Liver (tissue), 3 donors: ENCODE data around the gene GATA6.
"Not testable (repeated sequence)": the region's sequence is repeated elsewhere in the genome, so short reads cannot be mapped to it uniquely, and the experiment has no call there.

Experiments used
- GABPA ChIP-seq, 2 donors: IDR thresholded peaks in 1 of 2; conservative IDR thresholded peaks in 1 of 2; 2 replicates each; pipeline ENCODE4 v1.6.1; 2016; ENCODE audit warnings: antibody characterized with exemption in 2 of 2, mild to moderate bottlenecking in 1 of 2, moderate library complexity in 1 of 2
- HNF4A ChIP-seq, 2 donors: conservative IDR thresholded peaks; 2 replicates each; pipeline ENCODE4 v1.6.1; 2016; ENCODE audit warnings: antibody characterized with exemption in 2 of 2, mild to moderate bottlenecking in 2 of 2
- JUND ChIP-seq, 2 donors: IDR thresholded peaks; 2 replicates each; pipeline ENCODE4 v1.6.1; 2016; ENCODE audit warnings: antibody characterized with exemption in 2 of 2
- MAX ChIP-seq: IDR thresholded peaks from 2 replicates; pipeline ENCODE4 v1.6.1; 2016; ENCODE audit warnings: antibody characterized with exemption
- RAD21 ChIP-seq, 2 donors: IDR thresholded peaks; 2 replicates each; pipeline ENCODE4 v1.6.1; 2016; ENCODE audit warnings: antibody characterized with exemption in 2 of 2, mild to moderate bottlenecking in 2 of 2
- SP1 ChIP-seq: IDR thresholded peaks from 2 replicates; pipeline ENCODE4 v1.6.1; 2018; ENCODE audit warnings: antibody characterized with exemption, mild to moderate bottlenecking
- TAF1 ChIP-seq: conservative IDR thresholded peaks from 2 replicates; pipeline ENCODE4 v1.6.1; 2016; ENCODE audit warnings: antibody characterized with exemption, mild to moderate bottlenecking
- YY1 ChIP-seq: IDR thresholded peaks from 2 replicates; pipeline ENCODE4 v1.6.1; 2016; ENCODE audit warnings: antibody characterized with exemption, mild to moderate bottlenecking
- TF ChIP-seq, protein P1 (sequence below): fragments of 150-350 bp; IDR thresholded peaks from 2 replicates; pipeline ENCODE4 v1.5.1; 2017; ENCODE audit warnings: improper control_type of control experiment, low read depth, low read length; ENCODE audit not compliant: missing input control
- TF ChIP-seq, protein P2 (sequence below): IDR thresholded peaks from 2 replicates; pipeline ENCODE4 v1.6.1; 2016; ENCODE audit warnings: antibody characterized with exemption, mild to moderate bottlenecking
- donor health status: healthy.
- donor health status: healthy.

DNA sequence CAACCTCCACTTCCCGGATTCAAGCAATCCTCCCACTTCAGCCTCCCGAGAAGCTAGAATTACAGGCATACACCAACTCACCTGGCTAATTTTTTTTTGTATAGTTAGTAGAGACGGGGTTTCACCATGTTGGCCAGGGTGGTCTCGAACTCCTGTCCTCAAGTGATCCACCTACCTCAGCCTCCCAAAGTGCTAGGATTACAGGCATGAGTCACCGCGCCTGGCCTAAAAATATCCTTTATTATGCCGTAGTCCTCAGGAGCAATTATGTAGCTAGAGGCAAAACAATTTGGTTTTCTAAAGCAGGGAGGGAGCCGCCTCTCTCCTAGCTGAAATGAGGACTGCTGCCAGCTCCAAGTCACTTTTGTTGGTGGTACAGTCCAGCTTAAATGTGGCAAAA lies 15.2 kb downstream of the GATA6 start:
- TF ChIP-seq, protein P1, sequence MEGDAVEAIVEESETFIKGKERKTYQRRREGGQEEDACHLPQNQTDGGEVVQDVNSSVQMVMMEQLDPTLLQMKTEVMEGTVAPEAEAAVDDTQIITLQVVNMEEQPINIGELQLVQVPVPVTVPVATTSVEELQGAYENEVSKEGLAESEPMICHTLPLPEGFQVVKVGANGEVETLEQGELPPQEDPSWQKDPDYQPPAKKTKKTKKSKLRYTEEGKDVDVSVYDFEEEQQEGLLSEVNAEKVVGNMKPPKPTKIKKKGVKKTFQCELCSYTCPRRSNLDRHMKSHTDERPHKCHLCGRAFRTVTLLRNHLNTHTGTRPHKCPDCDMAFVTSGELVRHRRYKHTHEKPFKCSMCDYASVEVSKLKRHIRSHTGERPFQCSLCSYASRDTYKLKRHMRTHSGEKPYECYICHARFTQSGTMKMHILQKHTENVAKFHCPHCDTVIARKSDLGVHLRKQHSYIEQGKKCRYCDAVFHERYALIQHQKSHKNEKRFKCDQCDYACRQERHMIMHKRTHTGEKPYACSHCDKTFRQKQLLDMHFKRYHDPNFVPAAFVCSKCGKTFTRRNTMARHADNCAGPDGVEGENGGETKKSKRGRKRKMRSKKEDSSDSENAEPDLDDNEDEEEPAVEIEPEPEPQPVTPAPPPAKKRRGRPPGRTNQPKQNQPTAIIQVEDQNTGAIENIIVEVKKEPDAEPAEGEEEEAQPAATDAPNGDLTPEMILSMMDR: not testable (repeated sequence)
- not testable (repeated sequence) for TF ChIP-seq GABPA (IDR thresholded peaks at IDR 0.05 in 1 of 2, conservative IDR thresholded peaks at IDR 0.05 in 1 of 2); RAD21 (IDR thresholded peaks at IDR 0.05); SP1; MAX; TAF1; JUND (IDR thresholded peaks at IDR 0.05); HNF4A (conservative IDR thresholded peaks at IDR 0.05); YY1
- TF ChIP-seq, protein P2, sequence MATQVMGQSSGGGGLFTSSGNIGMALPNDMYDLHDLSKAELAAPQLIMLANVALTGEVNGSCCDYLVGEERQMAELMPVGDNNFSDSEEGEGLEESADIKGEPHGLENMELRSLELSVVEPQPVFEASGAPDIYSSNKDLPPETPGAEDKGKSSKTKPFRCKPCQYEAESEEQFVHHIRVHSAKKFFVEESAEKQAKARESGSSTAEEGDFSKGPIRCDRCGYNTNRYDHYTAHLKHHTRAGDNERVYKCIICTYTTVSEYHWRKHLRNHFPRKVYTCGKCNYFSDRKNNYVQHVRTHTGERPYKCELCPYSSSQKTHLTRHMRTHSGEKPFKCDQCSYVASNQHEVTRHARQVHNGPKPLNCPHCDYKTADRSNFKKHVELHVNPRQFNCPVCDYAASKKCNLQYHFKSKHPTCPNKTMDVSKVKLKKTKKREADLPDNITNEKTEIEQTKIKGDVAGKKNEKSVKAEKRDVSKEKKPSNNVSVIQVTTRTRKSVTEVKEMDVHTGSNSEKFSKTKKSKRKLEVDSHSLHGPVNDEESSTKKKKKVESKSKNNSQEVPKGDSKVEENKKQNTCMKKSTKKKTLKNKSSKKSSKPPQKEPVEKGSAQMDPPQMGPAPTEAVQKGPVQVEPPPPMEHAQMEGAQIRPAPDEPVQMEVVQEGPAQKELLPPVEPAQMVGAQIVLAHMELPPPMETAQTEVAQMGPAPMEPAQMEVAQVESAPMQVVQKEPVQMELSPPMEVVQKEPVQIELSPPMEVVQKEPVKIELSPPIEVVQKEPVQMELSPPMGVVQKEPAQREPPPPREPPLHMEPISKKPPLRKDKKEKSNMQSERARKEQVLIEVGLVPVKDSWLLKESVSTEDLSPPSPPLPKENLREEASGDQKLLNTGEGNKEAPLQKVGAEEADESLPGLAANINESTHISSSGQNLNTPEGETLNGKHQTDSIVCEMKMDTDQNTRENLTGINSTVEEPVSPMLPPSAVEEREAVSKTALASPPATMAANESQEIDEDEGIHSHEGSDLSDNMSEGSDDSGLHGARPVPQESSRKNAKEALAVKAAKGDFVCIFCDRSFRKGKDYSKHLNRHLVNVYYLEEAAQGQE: not testable (repeated sequence)
